NCI-H524 treated with DMSO at 0.1 percent for 48 hours (cell line): Measurements from ENCODE around the gene TVP23C.

ENCODE experiments used
- DNase-seq: peaks from one replicate; lab custom pipeline; 2025; lab: John Stamatoyannopoulos, UW

The TVP23C gene

GRCh38 chr17:15465045-15465701, 98.1 kb downstream of the TVP23C start:
- DNase-seq: no peak

DNA sequence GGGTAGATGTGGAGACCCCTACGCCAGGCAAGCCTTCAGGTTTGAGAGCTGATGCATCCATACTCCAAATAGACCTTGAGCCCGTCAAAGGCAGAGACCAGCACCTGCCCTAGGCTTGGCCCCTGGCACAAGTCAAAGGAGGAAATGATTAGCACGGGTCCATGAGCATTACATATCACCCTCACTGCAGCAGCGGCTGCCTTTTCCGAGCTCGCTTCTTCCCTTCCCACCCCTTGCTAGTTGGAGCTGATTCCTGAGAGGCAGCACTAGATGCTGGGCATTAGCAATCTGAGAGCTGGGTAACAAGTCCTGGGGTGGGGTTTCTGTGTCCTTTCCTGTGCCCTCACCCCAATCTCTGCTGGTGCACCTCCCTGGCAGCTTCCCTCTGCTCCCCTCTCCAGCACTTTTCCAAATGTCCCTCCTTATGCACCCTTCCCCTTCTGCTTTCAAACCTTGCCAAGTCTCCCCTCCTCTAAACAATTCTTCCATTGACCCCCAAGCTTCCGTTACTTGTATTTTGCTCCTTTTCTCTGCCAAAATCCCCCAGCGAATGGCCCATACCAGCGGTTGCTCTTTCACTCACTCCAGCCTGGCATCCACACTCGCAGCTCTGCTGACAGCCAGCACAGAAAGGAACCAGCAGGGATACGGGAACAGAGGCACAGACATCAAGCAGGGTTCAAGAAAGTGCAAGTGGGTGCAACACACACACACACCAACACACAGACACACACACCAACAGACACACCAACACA, 98.9 kb downstream of the TVP23C start:
- no peak for DNase-seq

GRCh38 chr17:15462976-15463772, 100.1 kb downstream of the TVP23C start:
- no peak for DNase-seq

DNA sequence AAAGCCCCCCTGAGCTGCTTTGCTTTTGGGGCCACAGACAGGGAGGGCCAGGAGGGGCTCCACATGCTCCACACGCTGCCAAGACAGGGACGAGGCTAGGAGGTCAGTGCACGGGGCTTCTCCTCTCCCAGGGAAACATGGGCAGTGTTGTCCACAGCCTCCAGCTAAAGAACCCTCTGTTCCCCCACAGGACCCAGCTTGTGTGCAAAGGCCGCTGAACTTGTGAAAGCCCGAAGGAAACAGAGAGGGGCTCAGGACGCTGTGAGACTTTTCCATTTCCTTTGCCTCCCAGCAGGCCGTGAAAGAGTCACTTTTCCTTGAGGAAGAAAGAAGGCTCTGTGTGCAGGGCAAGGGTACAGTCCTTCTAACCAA, 105.6 kb downstream of the TVP23C start:
- no peak for DNase-seq

GRCh38 chr17:15456972-15457722, 106.1 kb downstream of the TVP23C start:
- DNase-seq: no peak

- no peak for DNase-seq
Observed at GRCh38 chr17:15456496-15456895, 106.8 kb downstream of the TVP23C start.

GRCh38 chr17:15454346-15454745, 108.9 kb downstream of the TVP23C start:
- no peak for DNase-seq

GRCh38 chr17:15453782-15454181, 109.5 kb downstream of the TVP23C start:
- DNase-seq: no peak

DNA sequence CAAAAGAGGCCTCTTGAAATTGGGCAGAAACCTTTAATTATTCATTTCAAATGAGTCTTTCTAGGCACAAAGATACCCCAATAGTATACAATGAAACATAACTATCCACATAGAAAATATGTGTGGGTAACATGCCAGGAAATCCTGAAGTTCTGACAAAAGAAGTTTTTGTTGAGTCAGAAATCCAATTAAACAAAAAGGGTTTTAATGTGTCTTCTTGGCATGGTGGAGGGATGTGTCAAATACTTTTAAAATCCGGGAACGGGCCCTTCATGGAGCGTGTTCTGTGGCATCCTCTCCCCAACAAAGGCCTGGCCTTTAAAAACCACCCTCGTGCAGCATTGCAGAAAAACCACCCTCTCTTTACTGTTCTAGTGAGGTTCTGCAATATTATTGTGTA, 110.0 kb downstream of the TVP23C start:
- no peak for DNase-seq

- DNase-seq: no peak
Observed at GRCh38 chr17:15452746-15453145, 110.5 kb downstream of the TVP23C start.
